CD4-positive, alpha-beta T cell (primary cell): Measurements from ENCODE around the gene CENPL. TPM values are rescaled to one million over a fixed set of nuclear protein-coding genes. Genes with fewer than 3 reads are reported as not detected.
"Not testable (repeated sequence)": the region's sequence is repeated elsewhere in the genome, so short reads cannot be mapped to it uniquely, and the experiment has no call there.

Experiments
- ATAC-seq: fragments of 200-7000 bp; cut with Tn5 transposase; one replicate; pipeline ENCODE4 v1.10.0; 2022; ENCODE audit warnings: mild to moderate bottlenecking; ENCODE audit not compliant: poor library complexity
- CTCF ChIA-PET: fragments of 350-600 bp; sonication (Branson Sonifier 250); formaldehyde crosslinking; loops from one replicate; lab custom pipeline; 2021; ENCODE audit warnings: antibody characterized with exemption, inconsistent platforms; lab: Charles Lee
- POLR2A ChIA-PET: fragments of 350-600 bp; sonication (Branson Sonifier 250); formaldehyde crosslinking; loops from one replicate; lab custom pipeline; 2021; ENCODE audit warnings: antibody characterized with exemption, inconsistent platforms; lab: Charles Lee
- DNase-seq, 14 experiments: peaks; one replicate each; pipeline ENCODE4 v3.0.0-alpha.2; 2013 to 2020; ENCODE audit warnings: mixed read lengths in 2 of 14
- H3K27ac ChIP-seq, 2 donors: one replicate each; pipeline versions ENCODE4 v1.5.1 to v1.7.0; 2013; ENCODE audit warnings: low read length in 2 of 2, low read depth in 1 of 2, mild to moderate bottlenecking in 1 of 2
- H3K27me3 ChIP-seq, 2 experiments: 1 replicate in 1 of 2; 2 replicates in 1 of 2; pipeline versions ENCODE4 v1.6.1 to v1.7.0; 2013; ENCODE audit warnings: low read length in 2 of 2, control low read depth in 1 of 2, mild to moderate bottlenecking in 1 of 2, moderate library complexity in 1 of 2; ENCODE audit not compliant: insufficient read depth in 2 of 2, control insufficient read depth in 1 of 2
- H3K36me3 ChIP-seq: one replicate; pipeline ENCODE4 v1.6.1; 2013; ENCODE audit warnings: low read length, control low read depth; ENCODE audit not compliant: insufficient read depth
- H3K4me1 ChIP-seq: one replicate; pipeline ENCODE4 v1.6.1; 2013; ENCODE audit warnings: low read length, control low read depth; ENCODE audit not compliant: insufficient read depth
- H3K4me3 ChIP-seq: one replicate; pipeline ENCODE4 v1.5.1; 2013; ENCODE audit warnings: mild to moderate bottlenecking, low read length, moderate library complexity
- H3K9me3 ChIP-seq, 2 experiments: 1 replicate in 1 of 2; 2 replicates in 1 of 2; pipeline versions ENCODE4 v1.6.1 to v1.7.0; 2013; ENCODE audit warnings: low read length in 2 of 2, mild to moderate bottlenecking in 2 of 2, control low read depth in 1 of 2, moderate library complexity in 1 of 2; ENCODE audit not compliant: control insufficient read depth in 1 of 2, insufficient read depth in 1 of 2
- H3K27ac Mint-ChIP-seq: one replicate; pipeline ENCODE4 v1.8.0; 2020; ENCODE audit warnings: mixed read lengths
- H3K27me3 Mint-ChIP-seq: one replicate; pipeline ENCODE4 v1.8.0; 2021; ENCODE audit warnings: mixed read lengths
- H3K36me3 Mint-ChIP-seq: one replicate; pipeline ENCODE4 v1.8.0; 2021; ENCODE audit warnings: low read depth, mixed read lengths
- H3K4me1 Mint-ChIP-seq: one replicate; pipeline ENCODE4 v1.8.0; 2021; ENCODE audit warnings: low read depth, mixed read lengths
- H3K4me3 Mint-ChIP-seq: one replicate; pipeline ENCODE4 v1.8.0; 2020; ENCODE audit warnings: mild to moderate bottlenecking, mixed read lengths
- H3K9me3 Mint-ChIP-seq: one replicate; pipeline ENCODE4 v1.8.0; 2020; ENCODE audit warnings: mixed read lengths
- intact Hi-C, 2 experiments: fragments of 100-400 bp; cut with DNase I in 1 of 2; cut with micrococcal nuclease in 1 of 2; formaldehyde crosslinking; loops; one replicate each; pipeline versions ENCODE4 v1.15.1 to v1.9.0; 2023 to 2025; cut with DNase I, micrococcal nuclease
- total RNA-seq, 174 experiments: library from RNA in 2 of 174; stranded (reverse) in 2 of 174; gene quantifications; one replicate each; pipeline ENCODE4 v1.2.3 and lab custom pipeline; 2021 to 2026
- TF ChIP-seq, protein P1 (sequence below): fragments of 200-600 bp; IDR thresholded peaks from one replicate; pipeline ENCODE4 v1.8.0; 2022; ENCODE audit warnings: antibody characterized with exemption, mild to moderate bottlenecking

Gene CENPL
- total RNA-seq, 2 experiments from 2014 or later, result 3.8 to 4.7 TPM

DNA sequence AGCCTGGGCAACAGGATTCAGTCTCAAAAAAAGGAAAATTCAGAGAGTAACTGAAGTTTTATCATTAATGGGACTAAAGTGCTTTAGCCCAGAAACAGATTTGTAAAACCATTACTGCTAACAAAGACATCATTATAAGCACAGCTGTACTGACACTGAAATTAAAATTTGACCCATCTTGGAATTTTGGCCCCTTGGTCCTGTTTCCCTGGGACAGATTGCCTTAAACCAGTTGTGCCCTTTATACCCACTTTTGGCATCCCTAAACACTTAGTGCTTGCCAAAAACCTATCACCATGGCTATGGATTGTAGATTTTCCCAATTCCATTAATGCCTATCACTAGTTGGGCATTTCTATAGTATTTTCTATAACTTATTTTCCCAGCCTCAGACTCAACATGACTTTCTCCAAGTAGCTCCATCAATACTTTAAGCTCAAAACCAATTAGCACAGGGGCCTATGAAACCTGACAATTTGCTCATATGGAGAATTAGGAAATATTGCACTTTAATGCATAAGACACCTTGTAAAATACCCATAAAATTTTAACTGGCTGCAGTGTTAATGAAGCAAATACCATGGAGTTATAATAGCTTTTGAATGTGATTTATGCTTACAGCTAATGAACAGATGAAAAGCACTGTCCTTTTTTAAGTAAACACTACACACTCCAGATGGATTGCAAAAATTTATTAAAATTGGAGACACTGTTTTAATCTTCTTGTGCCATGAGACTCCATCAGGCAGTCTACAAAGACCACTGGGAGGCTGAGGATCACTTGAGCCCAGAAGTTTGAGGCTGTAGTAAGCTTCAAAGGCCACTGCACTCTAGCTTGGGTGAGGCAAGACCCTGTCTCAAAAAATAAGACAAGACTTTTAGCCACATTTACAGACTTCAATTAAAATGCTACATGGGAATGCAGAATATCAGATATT lies 38.8 kb upstream of the CENPL start:
- intact Hi-C loops, result no loop called here
- ChIA-PET CTCF (interaction anchor here (1.4 kb wide), 1 partner anchor 39 kb away, joined by 5 read pairs; the partner anchor contains the start of genes CENPL and DARS2), POLR2A (interaction anchor here (7.9 kb wide), 1 partner anchor 39 kb away, joined by 96 read pairs; the partner anchor contains the start of genes CENPL and DARS2)
- peaks cover 47% of the 10 kb centered on the region for H3K4me1 Mint-ChIP-seq
- peaks cover 31% of the 10 kb centered on the region for H3K4me1 ChIP-seq
- no peaks in the 10 kb centered on the region for H3K27me3 ChIP-seq
- H3K9me3 ChIP-seq, result no peaks in the 10 kb centered on the region
- no peak for ATAC-seq
- TF ChIP-seq, protein P1, sequence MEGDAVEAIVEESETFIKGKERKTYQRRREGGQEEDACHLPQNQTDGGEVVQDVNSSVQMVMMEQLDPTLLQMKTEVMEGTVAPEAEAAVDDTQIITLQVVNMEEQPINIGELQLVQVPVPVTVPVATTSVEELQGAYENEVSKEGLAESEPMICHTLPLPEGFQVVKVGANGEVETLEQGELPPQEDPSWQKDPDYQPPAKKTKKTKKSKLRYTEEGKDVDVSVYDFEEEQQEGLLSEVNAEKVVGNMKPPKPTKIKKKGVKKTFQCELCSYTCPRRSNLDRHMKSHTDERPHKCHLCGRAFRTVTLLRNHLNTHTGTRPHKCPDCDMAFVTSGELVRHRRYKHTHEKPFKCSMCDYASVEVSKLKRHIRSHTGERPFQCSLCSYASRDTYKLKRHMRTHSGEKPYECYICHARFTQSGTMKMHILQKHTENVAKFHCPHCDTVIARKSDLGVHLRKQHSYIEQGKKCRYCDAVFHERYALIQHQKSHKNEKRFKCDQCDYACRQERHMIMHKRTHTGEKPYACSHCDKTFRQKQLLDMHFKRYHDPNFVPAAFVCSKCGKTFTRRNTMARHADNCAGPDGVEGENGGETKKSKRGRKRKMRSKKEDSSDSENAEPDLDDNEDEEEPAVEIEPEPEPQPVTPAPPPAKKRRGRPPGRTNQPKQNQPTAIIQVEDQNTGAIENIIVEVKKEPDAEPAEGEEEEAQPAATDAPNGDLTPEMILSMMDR, result no peak
- peaks cover 64% of the 10 kb centered on the region for H3K36me3 ChIP-seq
- no peaks in the 10 kb centered on the region for H3K9me3 Mint-ChIP-seq
- no peak overlapping the region for H3K4me3 ChIP-seq
- H3K27ac Mint-ChIP-seq, result peak overlapping the region; percentile 95
- H3K36me3 Mint-ChIP-seq, result peaks cover 74% of the 10 kb centered on the region
- H3K27ac ChIP-seq, result no peak overlapping the region
- no peak for DNase-seq
- no peaks in the 10 kb centered on the region for H3K27me3 Mint-ChIP-seq
- H3K4me3 Mint-ChIP-seq, result peak overlapping the region; percentile 15

GRCh38 chr1:173862769-173863223 lies 38.1 kb upstream of the CENPL start:
- no peak overlapping the region for H3K4me3 Mint-ChIP-seq
- H3K4me3 ChIP-seq, result no peak overlapping the region
- H3K27me3 ChIP-seq, result no peaks in the 10 kb centered on the region
- H3K27me3 Mint-ChIP-seq, result no peaks in the 10 kb centered on the region
- ATAC-seq, result no peak
- no peaks in the 10 kb centered on the region for H3K9me3 Mint-ChIP-seq
- H3K27ac ChIP-seq, result no peak overlapping the region
- H3K9me3 ChIP-seq, result no peaks in the 10 kb centered on the region
- no peak overlapping the region for H3K27ac Mint-ChIP-seq
- no peak for DNase-seq
- peaks cover 71% of the 10 kb centered on the region for H3K36me3 ChIP-seq
- H3K4me1 ChIP-seq, result peaks cover 31% of the 10 kb centered on the region
- intact Hi-C loops, result no loop called here
- CTCF ChIA-PET, result no interaction called here
- POLR2A ChIA-PET, result interaction anchor here (1.0 to 7.9 kb wide), 2 partner anchors 18 to 38 kb away, joined by 3 to 96 read pairs; partner anchors contain the start of genes CENPL and DARS2
- peaks cover 43% of the 10 kb centered on the region for H3K4me1 Mint-ChIP-seq
- peaks cover 75% of the 10 kb centered on the region for H3K36me3 Mint-ChIP-seq
- TF ChIP-seq, protein P1, result no peak

GRCh38 chr1:173862146-173862768 lies 37.6 kb upstream of the CENPL start:
- H3K4me1 Mint-ChIP-seq, result peaks cover 40% of the 10 kb centered on the region
- H3K27me3 ChIP-seq, H3K9me3 Mint-ChIP-seq, intact Hi-C loops, CTCF ChIA-PET, H3K4me3 Mint-ChIP-seq, H3K9me3 ChIP-seq, H3K27me3 Mint-ChIP-seq, DNase-seq, H3K27ac Mint-ChIP-seq, ATAC-seq, H3K4me3 ChIP-seq, H3K27ac ChIP-seq: not testable (repeated sequence)
- H3K36me3 Mint-ChIP-seq, result peaks cover 74% of the 10 kb centered on the region
- peaks cover 26% of the 10 kb centered on the region for H3K4me1 ChIP-seq
- POLR2A ChIA-PET, result interaction anchor here (1.0 kb wide), 1 partner anchor 17 kb away, joined by 3 read pairs; no protein-coding TSS in a partner anchor
- peaks cover 76% of the 10 kb centered on the region for H3K36me3 ChIP-seq
